GM19395 (cell line): ENCODE data around the gene SDSL.

Experiments used
- ATAC-seq: cut with Tn5 transposase; IDR thresholded peaks from one replicate; pipeline ENCODE4 v1.9.1; 2021; ENCODE audit warnings: mild to moderate bottlenecking, moderate library complexity; ENCODE audit not compliant: unreplicated experiment

Gene SDSL, protein sequence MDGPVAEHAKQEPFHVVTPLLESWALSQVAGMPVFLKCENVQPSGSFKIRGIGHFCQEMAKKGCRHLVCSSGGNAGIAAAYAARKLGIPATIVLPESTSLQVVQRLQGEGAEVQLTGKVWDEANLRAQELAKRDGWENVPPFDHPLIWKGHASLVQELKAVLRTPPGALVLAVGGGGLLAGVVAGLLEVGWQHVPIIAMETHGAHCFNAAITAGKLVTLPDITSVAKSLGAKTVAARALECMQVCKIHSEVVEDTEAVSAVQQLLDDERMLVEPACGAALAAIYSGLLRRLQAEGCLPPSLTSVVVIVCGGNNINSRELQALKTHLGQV

DNA sequence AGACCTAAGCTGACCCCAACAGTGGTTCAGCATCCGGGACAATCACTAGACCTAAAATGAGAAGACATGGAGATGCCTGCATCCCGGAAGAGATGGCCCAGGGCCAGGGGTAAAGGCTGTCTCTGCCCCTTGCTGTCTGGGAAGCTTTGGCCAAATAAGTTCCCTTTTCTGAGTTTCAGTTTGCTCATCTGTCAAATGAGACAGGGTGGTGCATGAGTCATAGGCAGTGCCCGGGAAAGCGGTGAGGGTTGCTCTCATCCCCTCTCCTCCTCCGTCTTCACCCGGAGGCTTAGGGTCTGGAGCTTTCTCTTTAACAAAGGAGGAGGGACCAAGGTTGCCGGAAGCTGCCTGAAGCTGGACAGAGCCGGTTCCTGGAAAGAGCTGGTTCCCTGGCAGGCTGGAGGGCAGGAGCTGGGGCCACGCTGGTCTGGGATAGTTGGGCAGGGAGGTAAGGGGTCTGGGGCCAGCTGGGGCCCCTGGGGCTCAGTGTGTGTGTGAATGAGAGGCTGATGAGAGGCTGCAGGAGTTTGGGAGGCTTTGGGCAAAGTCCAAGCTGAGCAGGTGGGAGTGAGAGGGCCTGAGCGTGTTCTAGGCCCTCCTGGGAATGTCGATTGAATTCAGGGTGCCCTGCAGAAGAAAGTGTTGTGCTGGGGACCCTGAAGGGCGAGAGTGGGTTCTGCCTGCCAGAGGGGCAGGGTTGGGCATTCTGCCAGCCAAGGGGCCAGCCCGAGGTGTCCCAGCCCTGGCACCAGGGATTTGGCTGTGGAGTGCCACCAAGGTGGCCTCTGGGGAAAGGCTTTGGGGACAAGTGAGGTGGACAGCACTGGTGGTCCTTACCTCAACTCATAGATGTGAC lies at the start of gene SDSL:
Gene SDSL (plus strand): TSS at position 351 of the 856 bp plus-strand sequence. CDS start 5,603 bp downstream, outside the sequence.
- ATAC-seq: peak; percentile 83

DNA sequence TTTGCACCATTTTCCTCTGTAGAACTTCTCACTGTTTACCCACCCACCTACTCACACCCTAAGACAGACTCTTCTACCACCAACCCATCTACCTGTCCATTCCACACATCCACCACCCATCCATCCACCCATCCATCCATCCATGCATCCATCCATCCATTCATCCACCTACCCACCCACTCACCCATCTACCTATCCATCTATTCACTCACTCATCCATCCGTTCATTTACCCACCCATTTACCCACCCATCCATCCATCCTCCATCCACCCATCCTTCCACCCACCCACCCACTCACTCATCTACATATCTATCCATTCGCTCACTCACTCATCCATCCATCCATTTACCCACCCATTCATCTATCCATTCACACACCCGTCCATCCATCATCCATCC lies 48.7 kb upstream of the SDSL start:
- ATAC-seq: no peak

DNA sequence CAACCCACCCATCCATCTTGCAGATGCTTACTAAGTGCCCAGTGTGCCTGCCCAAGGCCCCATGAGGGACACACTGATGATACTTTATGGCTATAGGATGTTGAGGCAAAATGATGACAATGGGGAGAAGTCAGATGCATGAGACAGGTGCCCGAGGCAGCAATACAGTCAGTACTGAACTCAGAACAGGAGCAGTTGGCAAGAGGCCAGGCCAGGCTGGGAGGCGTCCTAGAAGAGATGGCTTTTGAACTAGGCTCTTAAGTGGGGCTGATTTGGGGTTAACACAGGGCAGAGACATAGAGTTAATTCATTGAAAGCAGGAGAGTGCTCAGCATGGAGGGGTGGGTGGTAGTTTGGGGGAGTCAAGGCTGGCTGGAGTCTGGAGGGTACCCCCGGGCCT lies 48.2 kb upstream of the SDSL start:
- ATAC-seq: no peak

DNA sequence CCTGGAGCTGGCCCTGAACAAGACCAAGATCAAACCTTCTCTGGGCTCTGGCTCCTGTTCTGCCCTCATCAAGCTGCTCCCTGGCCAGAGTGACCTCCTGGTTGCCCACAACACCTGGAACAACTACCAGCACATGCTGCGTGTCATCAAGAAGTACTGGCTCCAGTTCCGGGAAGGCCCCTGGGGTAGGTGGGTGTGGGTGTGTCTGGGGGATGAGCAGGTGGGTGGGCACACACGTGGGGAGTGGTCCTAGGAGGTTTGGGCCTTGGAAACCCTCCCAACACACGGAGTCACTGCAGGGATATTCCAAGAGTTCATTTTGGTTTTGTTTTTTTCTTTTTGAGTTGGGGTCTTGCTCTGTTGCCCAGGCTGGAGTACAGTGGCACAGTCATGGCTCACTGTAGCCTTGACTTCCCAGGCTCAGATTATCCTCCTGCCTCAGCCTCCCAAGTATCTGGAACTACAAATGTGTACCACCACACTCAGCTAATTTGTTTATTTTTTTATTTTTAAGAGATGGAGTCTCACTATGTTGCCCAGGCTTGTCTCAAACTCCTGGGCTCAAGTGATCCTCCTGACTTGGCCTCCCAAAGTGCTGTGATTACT lies 47.3 kb upstream of the SDSL start:
- ATAC-seq: no peak

DNA sequence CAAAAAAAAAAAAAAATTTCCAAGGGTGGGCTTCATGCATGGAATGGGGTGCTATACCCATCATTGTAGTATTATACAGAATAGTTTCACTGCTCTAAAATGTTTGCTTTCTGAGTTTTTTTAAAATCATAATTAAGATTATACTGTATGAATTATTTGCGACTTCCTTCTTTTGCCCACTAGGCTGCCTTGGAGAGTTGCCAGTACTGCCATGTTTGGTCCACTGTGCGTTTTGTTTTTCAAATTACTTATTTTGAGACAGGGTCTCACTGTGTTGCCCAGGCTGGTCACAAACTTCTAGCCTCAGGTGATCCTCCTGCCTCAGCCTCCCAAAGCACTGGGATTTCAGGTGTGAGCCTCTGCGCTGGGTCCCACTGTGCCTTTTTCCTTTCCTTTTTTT lies 43.9 kb upstream of the SDSL start:
- no peak for ATAC-seq

DNA sequence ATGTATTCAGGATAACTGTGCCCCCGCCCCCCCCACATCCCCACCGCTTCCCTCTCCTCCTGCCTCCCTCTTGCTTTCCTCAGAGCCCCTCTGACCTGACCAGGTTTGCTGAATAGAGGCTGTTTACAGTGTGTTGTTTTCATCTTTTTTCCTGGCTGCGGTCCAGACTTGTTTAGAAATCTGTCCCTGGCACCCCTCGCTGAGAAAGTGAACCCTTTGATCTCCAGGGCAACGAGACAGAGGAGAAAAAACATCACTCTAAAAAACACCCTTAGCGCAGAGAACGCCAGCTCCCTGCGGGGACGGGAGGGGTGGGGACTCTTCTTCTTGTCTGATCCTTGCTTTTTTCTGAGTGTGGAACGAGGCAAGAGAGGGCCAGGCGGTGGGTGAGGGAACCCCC lies 41.0 kb upstream of the SDSL start:
- ATAC-seq: no peak

DNA sequence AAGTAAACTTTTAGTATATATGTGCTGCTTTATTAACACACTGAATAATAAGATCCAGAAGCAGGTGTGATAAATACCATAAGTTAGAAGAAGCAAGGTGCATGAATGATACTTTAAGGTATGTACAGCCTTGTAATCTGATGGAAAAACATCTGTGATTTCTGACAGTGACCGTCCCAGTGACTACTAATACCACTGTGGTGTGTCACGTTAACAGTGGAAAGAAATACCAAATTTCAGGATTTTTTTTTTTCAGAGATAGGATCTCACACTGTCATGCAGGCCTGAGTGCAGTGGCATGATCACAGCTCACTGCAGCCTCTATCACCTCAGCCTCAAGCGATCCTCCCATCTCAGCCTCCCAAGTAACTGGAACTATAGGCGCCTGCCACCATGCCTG lies 40.0 kb upstream of the SDSL start:
- no peak for ATAC-seq

DNA sequence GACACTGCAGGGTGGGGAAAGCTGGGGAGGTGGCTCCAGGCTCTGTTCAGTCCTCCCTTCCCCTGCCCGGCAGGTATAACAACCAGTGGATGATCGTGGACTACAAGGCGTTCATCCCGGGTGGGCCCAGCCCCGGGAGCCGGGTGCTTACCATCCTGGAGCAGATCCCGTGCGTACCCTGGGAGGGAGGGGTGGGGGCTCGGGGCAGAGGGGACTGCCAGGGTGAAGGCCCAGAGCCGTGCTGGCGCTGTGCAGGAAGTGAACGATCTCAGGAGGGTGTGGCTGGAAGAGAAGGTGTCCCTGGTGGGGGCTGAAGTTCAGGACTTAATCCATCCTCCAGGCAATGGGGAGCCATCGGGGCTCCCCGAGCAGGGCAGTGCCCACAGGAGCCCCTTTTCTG lies 37.4 kb upstream of the SDSL start:
- ATAC-seq: no peak

DNA sequence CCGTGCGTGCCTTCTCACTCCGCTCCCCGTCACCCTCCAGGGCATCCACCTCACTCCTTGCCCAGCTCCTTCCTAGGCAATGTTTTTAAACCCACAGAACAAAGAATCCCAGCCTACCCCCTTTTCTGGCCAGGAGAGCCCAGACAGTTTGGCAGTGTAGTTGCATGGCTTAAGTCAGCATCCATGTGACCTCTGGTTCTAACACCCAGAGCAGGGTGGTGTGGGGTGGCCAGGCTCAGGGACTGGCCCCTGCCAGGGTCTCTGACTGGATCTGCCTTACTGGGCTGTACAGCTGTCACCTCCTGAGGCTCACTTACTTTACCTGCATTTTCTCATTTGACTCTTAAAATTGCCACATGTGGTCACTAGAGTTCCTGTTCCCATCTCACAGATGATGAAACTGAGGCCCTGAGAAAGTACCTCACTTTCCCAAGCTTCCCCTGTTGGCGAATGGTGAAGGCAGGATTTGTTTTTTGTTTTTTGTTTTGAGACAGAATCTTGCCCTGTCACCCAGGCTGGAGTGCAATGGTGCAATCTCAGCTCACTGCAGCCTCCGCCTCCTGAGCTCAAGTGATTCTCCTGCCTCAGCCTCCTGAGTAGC lies 36.8 kb upstream of the SDSL start:
- ATAC-seq: no peak

DNA sequence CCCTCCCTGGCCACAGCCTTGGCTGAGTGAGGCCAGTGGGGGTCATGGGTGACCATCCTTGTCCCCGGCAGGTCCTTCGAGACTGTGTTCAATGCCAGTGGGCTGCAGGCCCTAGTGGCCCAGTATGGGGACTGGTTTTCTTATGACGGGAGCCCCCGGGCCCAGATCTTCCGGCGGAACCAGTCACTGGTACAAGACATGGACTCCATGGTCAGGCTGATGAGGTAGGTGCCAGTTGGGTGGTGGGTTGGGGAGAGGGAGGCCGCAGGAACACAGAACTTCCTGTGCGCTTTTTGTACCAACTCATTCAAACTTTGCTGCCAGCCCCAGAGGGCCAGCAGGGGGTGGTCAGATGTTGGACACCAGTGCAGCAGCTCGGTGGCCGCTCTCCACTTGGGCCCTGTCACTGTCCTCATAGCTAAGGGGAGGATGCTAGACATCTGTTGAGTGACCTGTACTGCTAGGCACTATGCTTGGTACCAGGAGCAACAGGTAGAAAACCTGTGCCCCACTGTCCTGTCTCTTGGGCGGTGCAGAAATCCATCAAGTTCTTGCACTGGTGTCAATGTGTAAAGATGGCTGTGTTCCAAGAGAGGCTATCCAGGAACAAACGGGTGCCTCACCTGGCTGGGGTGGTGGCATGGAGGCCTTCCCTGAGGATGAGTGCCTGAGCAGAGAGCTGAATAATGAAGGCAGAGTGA lies 35.2 kb upstream of the SDSL start:
- ATAC-seq: no peak

DNA sequence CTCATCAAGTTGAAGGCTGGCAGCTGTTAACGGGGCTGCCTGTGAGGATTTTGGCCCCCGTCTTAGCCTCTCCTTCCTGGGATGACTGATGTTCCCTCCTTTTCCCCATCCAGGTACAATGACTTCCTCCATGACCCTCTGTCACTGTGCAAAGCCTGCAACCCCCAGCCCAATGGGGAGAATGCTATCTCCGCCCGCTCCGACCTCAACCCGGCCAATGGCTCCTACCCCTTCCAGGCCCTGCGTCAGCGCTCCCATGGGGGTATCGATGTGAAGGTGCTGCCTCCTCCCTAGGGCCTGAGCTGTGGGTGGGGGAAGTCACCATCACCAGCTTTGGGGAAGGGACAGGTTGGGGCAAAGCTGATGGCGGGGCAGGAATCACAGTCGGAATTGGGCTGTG lies 34.5 kb upstream of the SDSL start:
- no peak for ATAC-seq

DNA sequence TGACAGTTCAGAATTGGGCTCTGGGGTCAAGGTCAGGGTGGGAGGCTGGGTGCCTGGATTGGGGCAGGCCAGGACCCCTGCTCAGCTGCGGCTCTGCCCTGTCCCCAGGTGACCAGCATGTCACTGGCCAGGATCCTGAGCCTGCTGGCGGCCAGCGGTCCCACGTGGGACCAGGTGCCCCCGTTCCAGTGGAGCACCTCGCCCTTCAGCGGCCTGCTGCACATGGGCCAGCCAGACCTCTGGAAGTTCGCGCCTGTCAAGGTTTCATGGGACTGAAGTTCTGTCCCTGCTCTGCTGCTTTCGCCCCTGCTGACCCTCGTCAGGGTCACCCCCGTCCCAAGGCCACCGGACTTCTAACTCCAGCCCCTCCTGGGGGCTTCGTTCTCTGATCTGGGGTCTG lies 33.8 kb upstream of the SDSL start:
- no peak for ATAC-seq

DNA sequence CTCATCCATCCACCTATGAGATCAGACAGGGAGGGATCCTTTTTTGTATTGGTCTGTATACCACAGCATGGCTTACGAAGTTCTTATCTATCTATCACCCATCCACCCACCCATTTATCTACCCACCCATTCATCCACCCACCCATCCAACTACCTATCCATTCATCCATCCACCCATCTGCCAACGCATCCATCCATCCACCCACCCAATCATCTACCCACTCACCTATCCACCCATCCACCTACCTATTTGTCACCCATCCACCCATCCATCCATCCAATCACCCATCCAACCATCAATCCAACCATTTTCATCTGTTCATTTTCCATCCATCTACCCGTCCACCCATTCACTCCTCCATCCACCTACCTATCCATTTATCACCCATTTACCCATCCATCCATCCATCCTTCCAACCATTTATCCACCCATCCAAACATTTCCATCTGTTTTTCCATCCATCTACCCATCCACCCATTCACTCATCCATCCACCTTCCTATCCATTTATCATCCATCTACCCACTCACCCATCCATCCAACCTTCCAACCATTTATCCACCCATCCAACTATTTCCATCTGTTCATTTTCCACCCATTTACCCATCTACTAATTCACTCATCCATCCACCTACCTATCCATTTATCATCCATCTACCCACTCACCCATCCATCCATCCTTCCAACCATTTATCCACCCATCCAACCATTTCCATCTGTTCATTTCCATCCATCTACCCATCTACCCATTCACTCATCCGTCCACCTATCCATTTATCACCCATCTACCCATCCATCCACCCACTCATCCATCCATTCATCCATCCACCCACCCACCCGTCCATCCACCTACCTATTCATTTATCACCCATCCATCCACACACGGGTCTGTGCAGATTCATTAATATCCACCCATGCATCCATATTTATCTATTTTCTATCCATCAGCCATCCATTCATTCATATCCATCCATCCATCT lies 31.8 kb upstream of the SDSL start:
- no peak for ATAC-seq

DNA sequence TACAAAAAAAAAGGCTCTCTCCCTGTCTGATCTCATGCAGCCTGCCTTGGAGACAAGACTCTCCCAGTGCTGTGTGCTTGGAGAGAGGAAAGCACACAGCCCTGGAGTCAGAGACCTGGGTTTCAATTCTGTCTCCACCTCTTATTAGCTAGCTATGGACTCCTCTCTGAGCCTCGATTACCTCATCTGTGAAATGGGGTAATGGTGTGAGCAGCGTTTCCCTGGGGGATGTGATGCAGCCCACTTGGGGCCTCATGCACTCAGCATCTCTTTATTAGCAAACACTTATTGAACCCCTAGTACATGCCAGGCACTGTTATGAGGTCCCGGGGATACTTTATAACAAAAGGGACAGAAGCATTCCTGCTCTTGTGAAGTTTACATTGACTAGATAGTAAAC lies 31.0 kb upstream of the SDSL start:
- ATAC-seq: no peak

DNA sequence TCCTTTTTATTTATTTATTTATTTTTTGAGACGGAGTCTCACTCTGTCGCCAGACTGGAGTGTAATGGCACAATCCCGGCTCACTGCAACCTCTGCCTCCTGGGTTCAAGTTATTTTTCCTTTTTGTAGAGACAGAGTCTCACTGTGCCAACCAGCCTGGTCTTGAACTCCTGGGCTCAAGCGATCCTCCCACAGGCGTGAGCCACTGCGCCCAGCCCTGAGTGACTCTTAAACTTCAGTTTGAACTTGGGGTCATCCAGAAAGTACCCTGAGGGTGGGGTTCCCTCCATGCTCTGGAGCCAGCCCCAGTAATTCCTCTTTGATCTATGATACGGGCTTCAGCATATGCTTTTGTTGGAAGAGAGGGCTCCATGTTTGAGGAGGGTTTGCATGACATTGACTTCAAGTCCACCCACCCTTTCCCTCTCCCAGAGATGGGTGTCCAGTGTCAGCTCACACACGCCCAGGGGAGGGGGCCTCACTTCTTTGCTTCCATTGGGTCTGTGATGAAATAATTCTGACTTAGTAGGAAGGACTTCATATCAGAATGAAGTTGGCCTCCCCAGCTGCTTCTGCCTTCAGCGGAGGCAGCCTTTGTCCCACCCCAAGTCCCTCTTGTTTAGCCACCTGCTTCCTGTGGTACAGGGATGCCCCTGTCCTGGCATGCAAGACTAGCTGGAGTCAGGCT lies 30.4 kb upstream of the SDSL start:
- no peak for ATAC-seq

DNA sequence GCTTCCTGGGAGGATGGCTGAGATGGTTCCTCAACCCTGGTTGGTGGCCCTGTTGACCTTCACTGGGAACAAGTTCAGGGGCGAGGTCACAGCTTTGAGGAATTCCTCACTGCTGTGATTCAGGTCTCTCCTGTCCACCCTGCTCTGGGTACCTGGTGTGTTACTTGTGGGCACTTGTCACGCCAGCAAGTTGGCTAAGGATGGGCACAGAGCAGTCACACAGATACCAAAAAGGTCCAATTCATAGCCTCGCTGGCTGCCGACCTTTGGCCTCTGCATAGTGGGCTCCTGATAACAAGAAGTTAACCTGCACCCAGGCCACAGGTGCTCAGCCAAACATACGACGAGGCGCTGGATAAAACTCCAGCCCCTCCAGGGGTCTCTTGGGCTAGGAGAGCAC lies 29.7 kb upstream of the SDSL start:
- ATAC-seq: no peak

DNA sequence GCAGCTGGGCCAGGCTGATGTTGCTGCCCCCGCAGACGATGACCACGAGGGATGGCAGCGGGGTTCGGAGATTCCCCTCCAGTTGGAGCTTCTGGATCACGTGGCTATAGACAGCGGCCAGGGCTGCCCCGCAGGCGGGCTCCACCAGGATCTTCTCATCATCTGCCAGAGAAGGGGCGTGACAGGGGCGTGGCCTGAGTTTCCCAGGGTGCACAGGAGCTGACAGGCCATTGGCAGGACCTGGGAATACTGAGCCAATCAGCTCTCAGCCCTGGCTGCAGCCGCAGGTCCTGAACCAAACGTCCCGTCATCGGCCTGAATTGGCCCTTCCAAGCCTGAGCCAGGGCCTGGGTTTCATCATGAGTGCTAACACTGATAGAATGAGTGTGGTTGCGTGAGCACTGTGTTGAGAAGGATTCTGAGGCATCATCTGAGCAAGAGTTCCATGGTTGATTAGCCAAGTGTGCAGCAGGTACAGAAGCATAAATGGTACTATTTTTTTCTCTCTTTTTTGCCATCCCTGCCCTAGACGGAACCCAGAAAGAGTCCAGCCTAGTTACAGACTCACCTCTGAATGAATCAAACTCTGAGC lies 29.1 kb upstream of the SDSL start:
- ATAC-seq: no peak

DNA sequence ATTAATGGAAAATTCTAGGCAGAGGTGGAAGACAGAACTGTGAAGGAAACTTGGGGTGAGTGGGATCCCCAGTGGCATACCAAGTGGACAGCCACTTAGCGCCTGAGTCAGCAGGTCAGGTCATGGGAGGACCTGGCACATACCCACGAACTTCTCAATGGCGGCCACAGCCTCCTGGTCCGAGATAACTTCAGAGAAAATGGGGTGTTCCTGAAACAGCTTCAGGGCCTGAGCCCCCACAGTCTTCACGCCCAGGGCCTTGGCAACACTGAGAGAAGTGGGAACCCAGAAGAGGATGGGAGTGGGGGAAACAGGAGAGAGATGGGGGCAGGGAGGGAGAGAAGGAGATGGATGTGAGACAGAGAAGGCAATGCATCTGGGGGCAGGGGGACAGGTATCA lies 28.4 kb upstream of the SDSL start:
- ATAC-seq: no peak

DNA sequence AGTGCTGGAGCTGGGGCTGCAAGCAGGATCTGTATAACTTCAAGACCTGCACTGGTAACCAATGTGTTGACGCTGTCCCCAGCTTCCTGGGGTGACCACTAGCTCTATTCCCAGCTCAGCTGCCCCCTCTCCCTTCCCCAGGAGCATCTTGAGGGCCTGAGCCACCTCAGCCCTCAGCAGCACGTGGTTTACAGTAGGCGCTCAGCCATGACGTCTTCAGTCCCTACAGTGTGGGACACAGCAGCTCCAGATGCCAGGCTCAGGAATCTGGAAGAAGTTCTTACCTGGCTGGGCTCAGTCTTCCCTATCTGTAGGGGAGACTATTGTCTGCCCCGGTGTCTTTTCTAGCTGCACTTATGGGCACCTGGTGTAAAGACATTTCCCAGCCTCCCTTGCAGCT lies 27.1 kb upstream of the SDSL start:
- no peak for ATAC-seq
